RCC 7860 (cell line): Measurements from ENCODE around the gene R3HCC1L.

Experiments
- DNase-seq: peaks from one replicate; pipeline ENCODE4 v3.0.0-alpha.2; 2015; ENCODE audit warnings: low spot score
- FAIRE-seq: peaks from 2 replicates; lab custom pipeline; 2012; peaks lifted over from hg19 to GRCh38; lab: Jason Lieb, UNC

The R3HCC1L gene

GRCh38 chr10:98270786-98271185 is 136.3 kb downstream of the R3HCC1L start:
- no peak for FAIRE-seq
- DNase-seq, result no peak

- FAIRE-seq, result no peak
Observed at GRCh38 chr10:98272245-98272644, 137.8 kb downstream of the R3HCC1L start.

GRCh38 chr10:98272656-98273055 is 138.2 kb downstream of the R3HCC1L start:
- DNase-seq (no peak), FAIRE-seq (no peak)

More at GRCh38 chr10:98272245-98272644, 137.8 kb downstream of the R3HCC1L start:
- DNase-seq, result no peak

- FAIRE-seq (no peak), DNase-seq (no peak)
Observed at GRCh38 chr10:98273057-98273850, 138.8 kb downstream of the R3HCC1L start.

- DNase-seq (no peak), FAIRE-seq (no peak)
Observed at GRCh38 chr10:98274562-98274961, 140.1 kb downstream of the R3HCC1L start.

GRCh38 chr10:98276311-98276710 is 141.9 kb downstream of the R3HCC1L start:
- no peak for FAIRE-seq
- DNase-seq, result no peak

- FAIRE-seq, result no peak
- no peak for DNase-seq
Observed at GRCh38 chr10:98285416-98285815, 151.0 kb downstream of the R3HCC1L start.

- FAIRE-seq, result no peak
- no peak for DNase-seq
Observed at GRCh38 chr10:98286419-98286818, 152.0 kb downstream of the R3HCC1L start.

GRCh38 chr10:98287321-98287720 is 152.9 kb downstream of the R3HCC1L start:
- FAIRE-seq, result no peak
- DNase-seq, result no peak

GRCh38 chr10:98289802-98290209 is 155.3 kb downstream of the R3HCC1L start:
- no peak for DNase-seq
- no peak for FAIRE-seq

GRCh38 chr10:98292971-98293370 is 158.5 kb downstream of the R3HCC1L start:
- DNase-seq, result no peak

GRCh38 chr10:98293550-98294269 is 159.3 kb downstream of the R3HCC1L start:
- DNase-seq, result peak; percentile 11
- FAIRE-seq, result no peak

More at GRCh38 chr10:98292971-98293370, 158.5 kb downstream of the R3HCC1L start:
- FAIRE-seq, result no peak

GRCh38 chr10:98294270-98294627 is 159.8 kb downstream of the R3HCC1L start:
- DNase-seq (no peak), FAIRE-seq (no peak)
